Ishikawa (cell line): Measurements from ENCODE around the gene TUBAL3.

Experiments used
- CEBPB ChIP-seq: IDR thresholded peaks from 2 replicates; pipeline ENCODE4 v1.6.1; 2012
- CREB1 ChIP-seq: IDR thresholded peaks from 2 replicates; pipeline ENCODE4 v1.6.1; 2012; ENCODE audit warnings: low read depth
- EGR1 ChIP-seq: IDR thresholded peaks from 2 replicates; pipeline ENCODE4 v1.6.1; 2012
- EP300 ChIP-seq: IDR thresholded peaks from 2 replicates; pipeline ENCODE4 v1.6.1; 2012; ENCODE audit warnings: borderline replicate concordance
- FOXM1 ChIP-seq: IDR thresholded peaks from 2 replicates; pipeline ENCODE4 v1.6.1; 2012; ENCODE audit warnings: low read depth, borderline replicate concordance
- MAX ChIP-seq: IDR thresholded peaks from 2 replicates; pipeline ENCODE4 v1.6.1; 2012
- NFIC ChIP-seq: IDR thresholded peaks from 2 replicates; pipeline ENCODE4 v1.6.1; 2012
- RAD21 ChIP-seq: IDR thresholded peaks from 2 replicates; pipeline ENCODE4 v1.6.1; 2012; ENCODE audit warnings: low read depth
- REST ChIP-seq: IDR thresholded peaks from 2 replicates; pipeline ENCODE4 v1.6.1; 2012; ENCODE audit warnings: low read depth, mild to moderate bottlenecking
- TAF1 ChIP-seq: IDR thresholded peaks from 2 replicates; pipeline ENCODE4 v1.6.1; 2012; ENCODE audit warnings: low read depth, mild to moderate bottlenecking
- TCF12 ChIP-seq: IDR thresholded peaks from 2 replicates; pipeline ENCODE4 v1.6.1; 2012; ENCODE audit warnings: low read depth
- TEAD4 ChIP-seq: IDR thresholded peaks from 2 replicates; pipeline ENCODE4 v1.6.1; 2012
- USF1 ChIP-seq: IDR thresholded peaks from 2 replicates; pipeline ENCODE4 v1.6.1; 2012
- YY1 ChIP-seq: IDR thresholded peaks from 2 replicates; pipeline ENCODE4 v1.6.1; 2012; ENCODE audit warnings: low read depth
- ZBTB7A ChIP-seq: IDR thresholded peaks from 2 replicates; pipeline ENCODE4 v1.6.1; 2012; ENCODE audit warnings: low read depth

The TUBAL3 gene

GRCh38 chr10:5356302-5356763 lies 48.3 kb downstream of the TUBAL3 start:
- no peak for TF ChIP-seq USF1
- no peak for TF ChIP-seq FOXM1
- TF ChIP-seq CEBPB: no peak
- no peak for TF ChIP-seq EGR1
- TF ChIP-seq TCF12: no peak
- no peak for TF ChIP-seq NFIC
- no peak for TF ChIP-seq MAX
- TF ChIP-seq REST: no peak
- TF ChIP-seq RAD21: no peak
- TF ChIP-seq YY1: no peak
- no peak for TF ChIP-seq EP300
- no peak for TF ChIP-seq TAF1

GRCh38 chr10:5355594-5356301 lies 48.9 kb downstream of the TUBAL3 start:
- TF ChIP-seq EP300 (no peak), FOXM1 (no peak), NFIC (no peak), USF1 (no peak)

GRCh38 chr10:5354068-5354467 lies 50.6 kb downstream of the TUBAL3 start:
- no peak for TF ChIP-seq CEBPB
- TF ChIP-seq RAD21: no peak
- TF ChIP-seq EGR1: no peak
- TF ChIP-seq USF1: no peak
- no peak for TF ChIP-seq FOXM1
- no peak for TF ChIP-seq NFIC
- no peak for TF ChIP-seq EP300
- no peak for TF ChIP-seq ZBTB7A
- no peak for TF ChIP-seq YY1
- no peak for TF ChIP-seq TCF12

GRCh38 chr10:5349362-5349761 lies 55.3 kb downstream of the TUBAL3 start:
- TF ChIP-seq RAD21 (no peak), NFIC (no peak), CEBPB (no peak), TCF12 (no peak), ZBTB7A (no peak), FOXM1 (no peak), TAF1 (no peak), TEAD4 (no peak), EP300 (no peak), YY1 (no peak), MAX (no peak), REST (no peak), EGR1 (no peak), USF1 (no peak), CREB1 (no peak)

GRCh38 chr10:5346881-5347280 lies 57.7 kb downstream of the TUBAL3 start:
- TF ChIP-seq EGR1: no peak
- TF ChIP-seq FOXM1: no peak
- no peak for TF ChIP-seq CEBPB
- TF ChIP-seq RAD21: no peak
- no peak for TF ChIP-seq NFIC
- no peak for TF ChIP-seq TCF12
- TF ChIP-seq YY1: no peak
